HUDEP-2 (cell line): ENCODE results near the gene SMIM41.

ENCODE experiments used
- DNase-seq, 76 experiments: peaks; one replicate each; lab custom pipeline; 2025; ENCODE audit not compliant: unreplicated experiment in 76 of 76; lab: John Stamatoyannopoulos, UW

The SMIM41 gene

DNA sequence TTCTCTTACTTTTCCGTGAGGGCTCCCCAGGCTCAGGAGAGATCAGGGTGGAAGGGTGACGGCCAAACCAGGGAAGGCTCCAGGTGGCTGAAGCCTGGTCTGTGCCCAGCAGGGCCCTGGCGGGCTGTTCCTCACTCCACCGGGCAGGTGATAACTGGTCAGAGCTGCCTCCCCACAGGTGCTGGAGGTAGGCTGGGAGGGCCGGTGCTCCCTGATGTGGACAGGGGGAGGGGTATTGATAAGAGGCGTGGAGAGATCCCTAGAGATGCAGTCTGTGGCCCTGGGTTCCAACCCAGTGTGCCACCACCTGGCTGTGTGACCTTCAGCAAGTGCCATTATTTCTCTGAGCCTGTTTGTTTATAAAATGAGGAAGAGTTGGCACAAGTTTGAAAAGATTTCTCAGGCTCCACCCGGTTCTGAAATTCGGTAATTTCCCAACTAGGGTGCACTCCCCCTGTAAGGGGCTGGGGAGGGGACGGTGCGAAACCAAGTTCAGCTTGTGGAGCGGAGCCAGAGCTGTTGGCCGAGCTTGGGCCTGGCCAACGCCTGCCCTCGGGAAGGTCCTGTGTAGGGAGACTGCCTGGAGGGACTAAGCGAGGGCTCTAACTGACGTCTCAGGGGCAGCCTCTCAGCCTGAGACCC lies 29.3 kb upstream of the SMIM41 start:
- DNase-seq = peak in 2 of 76 experiments; percentile 19 to 43

- DNase-seq = peak in 65 of 76 experiments; percentile 10 to 88 (median 65)
These were observed 28.6 kb upstream of the SMIM41 start, which contains the start of gene NR4A1 for GRCh38 chr12:52050758-52051541. Gene NR4A1 (plus strand): TSS chr12:52051442. CDS start chr12:52054329, 2,887 bp downstream.

DNA sequence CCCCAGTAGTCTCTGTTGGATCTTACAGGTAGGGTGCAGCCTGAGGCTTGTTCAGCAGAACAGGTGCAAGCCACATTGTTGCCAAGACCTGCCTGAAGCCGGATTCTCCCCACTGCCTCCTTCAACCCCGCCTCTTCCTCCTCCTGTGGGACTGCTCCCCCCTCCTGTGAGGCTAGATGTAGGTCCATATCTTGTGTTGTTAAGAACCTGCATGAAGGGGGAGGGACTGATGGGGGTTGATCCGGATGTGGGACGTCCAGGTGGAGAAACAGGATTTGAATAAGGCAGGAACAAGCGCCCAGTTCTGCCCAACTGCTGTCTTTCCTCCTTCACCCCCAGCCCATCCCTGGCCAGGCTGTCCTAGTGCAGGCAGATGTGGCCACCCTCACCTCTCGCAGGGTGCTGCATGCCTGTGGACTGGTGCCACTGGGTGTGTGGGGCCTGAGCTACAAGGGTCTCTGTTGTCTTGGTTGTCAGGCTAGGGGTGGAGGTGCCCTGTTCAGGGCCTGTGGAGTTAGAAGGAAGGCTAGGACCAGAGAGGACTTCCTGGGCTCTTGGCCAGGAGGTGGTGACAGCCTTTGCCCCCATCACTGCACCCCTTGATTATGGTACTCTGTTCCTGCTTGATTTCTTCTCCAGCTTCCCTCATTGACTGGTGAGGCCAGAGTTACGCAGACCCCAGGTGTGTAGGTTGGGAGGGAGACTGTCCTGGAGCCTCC lies 26.9 kb upstream of the SMIM41 start:
- no peak for DNase-seq

GRCh38 chr12:52053536-52054209 lies 25.8 kb upstream of the SMIM41 start:
- no peak for DNase-seq

DNA sequence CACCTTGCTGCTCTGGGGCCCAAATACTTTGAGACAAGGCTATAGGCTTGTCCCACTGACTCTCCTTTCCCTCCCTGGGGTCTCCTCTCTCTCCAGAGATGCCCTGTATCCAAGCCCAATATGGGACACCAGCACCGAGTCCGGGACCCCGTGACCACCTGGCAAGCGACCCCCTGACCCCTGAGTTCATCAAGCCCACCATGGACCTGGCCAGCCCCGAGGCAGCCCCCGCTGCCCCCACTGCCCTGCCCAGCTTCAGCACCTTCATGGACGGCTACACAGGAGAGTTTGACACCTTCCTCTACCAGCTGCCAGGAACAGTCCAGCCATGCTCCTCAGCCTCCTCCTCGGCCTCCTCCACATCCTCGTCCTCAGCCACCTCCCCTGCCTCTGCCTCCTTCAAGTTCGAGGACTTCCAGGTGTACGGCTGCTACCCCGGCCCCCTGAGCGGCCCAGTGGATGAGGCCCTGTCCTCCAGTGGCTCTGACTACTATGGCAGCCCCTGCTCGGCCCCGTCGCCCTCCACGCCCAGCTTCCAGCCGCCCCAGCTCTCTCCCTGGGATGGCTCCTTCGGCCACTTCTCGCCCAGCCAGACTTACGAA lies 25.2 kb upstream of the SMIM41 start:
- no peak for DNase-seq

GRCh38 chr12:52054833-52055730 lies 24.4 kb upstream of the SMIM41 start:
- no peak for DNase-seq

DNA sequence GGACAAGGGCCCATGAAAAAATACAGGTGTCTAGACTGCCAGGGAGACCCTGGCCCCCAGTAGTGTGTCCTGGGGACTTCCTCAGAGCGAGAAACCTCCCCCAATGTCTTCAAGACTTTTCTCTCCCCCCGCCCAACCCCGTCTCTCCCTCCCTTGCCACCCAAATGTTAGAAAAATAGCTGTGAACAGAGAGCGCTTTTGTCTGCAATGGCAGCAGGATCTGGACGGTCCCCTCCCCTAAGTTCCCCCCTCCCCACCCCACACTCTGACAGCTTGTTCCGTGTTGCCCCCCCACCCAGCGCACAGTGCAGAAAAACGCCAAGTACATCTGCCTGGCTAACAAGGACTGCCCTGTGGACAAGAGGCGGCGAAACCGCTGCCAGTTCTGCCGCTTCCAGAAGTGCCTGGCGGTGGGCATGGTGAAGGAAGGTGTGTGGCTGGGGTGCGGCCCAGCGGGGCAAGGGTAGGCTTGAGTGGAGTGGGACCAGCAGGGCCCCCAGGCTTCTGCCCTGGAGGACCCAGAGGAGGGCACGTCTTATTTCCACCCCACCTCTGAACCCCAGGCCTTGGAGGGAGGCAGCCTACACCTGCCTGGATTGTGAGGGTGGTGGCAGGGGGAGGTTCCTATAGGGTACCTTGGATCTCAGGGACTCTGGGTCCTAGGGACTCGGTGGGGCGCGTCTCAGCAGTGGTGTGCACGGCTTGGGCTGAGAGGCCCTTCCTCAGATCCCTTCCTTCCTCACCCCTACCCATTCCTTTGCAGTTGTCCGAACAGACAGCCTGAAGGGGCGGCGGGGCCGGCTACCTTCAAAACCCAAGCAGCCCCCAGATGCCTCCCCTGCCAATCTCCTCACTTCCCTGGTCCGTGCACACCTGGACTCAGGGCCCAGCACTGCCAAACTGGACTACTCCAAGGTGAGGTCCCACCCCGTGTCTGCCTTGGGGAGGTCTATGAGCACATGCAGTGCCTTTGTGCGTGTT lies 23.5 kb upstream of the SMIM41 start:
- DNase-seq = no peak

DNA sequence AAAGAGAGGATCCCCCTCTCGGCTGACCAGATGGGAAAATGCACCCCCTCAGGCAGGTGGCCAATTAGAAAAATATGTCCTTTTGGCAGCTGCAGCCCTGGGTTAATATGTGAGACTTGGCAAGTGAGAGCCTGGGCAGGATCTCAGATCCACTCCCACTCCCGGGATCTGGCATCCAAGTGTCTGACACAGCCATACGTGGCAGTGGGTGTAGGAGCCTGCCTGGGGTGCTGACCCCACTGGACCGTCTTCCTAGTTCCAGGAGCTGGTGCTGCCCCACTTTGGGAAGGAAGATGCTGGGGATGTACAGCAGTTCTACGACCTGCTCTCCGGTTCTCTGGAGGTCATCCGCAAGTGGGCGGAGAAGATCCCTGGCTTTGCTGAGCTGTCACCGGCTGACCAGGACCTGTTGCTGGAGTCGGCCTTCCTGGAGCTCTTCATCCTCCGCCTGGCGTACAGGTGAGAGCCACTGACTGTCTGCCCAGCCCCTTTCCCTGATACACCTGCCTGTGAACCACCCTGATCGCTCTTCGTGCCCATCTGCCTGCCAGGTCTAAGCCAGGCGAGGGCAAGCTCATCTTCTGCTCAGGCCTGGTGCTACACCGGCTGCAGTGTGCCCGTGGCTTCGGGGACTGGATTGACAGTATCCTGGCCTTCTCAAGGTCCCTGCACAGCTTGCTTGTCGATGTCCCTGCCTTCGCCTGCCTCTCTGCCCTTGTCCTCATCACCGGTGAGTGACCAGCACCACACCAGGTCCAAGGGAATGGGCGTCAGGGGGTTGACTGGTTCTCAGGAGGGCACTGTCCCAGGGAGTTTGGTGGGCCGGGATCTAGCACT lies 22.5 kb upstream of the SMIM41 start:
- DNase-seq = no peak

DNA sequence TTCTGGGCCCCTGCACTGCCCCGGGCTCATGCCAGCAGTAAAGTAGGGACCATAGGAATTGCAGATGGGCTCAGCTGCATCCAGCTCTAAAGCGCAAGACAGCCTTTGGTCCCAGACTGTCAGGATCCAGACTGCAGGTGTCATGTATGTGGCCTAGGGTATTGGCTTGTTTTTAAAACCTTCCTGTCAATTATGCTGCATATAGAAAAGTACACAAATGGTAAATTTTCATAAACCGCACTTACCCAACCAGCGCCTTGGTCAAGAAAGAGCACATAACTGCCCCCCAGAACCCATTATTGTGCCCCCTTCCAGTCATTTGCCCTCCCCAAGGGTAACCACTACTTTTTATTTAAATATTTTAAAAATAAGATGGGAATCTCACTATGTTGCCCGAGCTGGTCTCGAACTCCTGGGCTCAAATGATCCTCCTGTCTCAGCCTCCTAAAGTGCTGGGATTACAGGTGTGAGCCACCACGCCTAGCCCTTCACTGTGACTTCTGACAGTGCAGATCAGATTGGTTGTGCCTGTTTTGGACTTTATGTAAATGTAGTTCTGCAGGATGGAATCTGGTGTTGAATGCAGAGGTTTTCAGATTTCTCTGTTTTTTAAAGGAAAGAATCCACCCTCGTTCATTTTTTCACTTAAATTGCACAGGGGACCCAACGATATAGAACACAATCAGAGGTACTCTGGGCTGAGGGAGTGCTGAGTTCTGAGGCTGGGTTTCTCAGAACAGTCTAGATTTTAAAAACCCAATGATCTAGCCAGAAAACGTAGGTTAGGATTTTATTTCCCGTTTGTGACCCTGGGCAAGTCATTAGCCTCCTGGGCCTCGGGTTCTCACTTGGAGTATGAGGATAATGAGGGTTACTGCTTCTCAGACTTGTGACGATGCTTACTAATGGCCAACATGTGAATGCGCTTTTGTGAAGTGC lies 21.6 kb upstream of the SMIM41 start:
- no peak for DNase-seq

- no peak for DNase-seq
These were observed 20.7 kb upstream of the SMIM41 start for GRCh38 chr12:52058631-52059361.

GRCh38 chr12:52059582-52060497 lies 19.7 kb upstream of the SMIM41 start:
- DNase-seq = no peak

DNA sequence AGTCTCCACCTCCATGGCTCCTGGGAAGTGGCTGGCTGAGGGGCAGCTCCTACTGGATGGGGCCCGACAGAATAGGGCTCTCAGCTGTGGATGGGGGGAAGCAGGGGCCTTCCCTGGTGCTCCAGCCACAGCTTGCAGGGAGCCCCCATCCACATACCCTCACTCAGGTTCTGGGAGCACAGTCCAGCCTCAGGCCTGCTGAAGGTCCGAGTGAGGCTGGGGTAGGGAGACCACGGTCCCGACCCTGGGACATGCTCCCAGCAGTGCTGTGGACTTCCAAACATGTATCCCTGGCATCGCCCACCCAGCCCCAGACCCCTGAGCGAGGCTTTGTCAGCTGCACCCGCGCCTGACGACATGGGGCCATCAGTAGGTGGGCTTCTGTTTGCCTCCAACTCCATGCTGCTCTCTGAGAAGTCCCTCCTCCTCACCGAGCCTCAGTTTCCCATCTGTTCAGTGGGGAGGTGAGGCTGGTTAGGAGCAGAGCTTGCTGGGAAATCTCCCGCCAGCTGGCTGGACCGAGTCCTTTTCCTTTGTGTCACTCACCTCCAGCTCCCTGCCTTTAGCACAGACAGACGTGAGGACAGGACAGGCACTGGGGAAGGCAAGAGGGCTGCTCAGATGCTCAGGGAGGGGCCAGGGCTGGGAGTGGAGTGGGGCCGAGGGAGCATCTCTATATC lies 18.9 kb upstream of the SMIM41 start:
- no peak for DNase-seq

- DNase-seq = no peak
These were observed 17.9 kb upstream of the SMIM41 start for GRCh38 chr12:52061470-52062166.
